Measurements from ENCODE around the gene DEDD2.

The DEDD2 gene

DNA sequence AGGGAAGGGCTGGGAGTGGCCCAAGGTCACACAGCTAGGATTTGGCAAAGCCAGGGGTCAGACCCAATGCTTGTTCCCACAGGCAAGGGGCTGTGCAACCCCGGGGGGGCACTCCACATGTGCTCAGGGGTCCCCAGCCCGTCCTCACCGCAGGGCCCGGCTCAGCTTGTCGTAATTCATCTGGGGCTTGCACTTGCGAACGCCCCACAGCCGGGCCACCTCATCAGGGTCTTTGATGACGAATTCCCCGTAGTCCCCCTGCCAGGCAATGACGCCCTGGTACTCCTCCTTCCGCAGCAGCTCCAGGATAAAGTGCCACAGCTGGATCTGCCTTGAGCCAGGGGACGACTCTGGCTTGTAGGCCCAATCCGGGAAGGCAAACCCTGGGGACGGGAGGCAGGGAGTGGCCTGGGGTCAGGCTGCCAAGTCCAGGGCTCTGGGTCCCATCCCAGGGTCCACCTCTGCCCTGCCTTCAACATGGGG, 32.7 kb upstream of the DEDD2 start:
- DNase-seq (ENCODE audit: low read depth), result no peak
- peak overlapping the region; percentile 85 for H3K4me3 ChIP-seq (ENCODE audit: low read length)
- TF ChIP-seq, protein P1, sequence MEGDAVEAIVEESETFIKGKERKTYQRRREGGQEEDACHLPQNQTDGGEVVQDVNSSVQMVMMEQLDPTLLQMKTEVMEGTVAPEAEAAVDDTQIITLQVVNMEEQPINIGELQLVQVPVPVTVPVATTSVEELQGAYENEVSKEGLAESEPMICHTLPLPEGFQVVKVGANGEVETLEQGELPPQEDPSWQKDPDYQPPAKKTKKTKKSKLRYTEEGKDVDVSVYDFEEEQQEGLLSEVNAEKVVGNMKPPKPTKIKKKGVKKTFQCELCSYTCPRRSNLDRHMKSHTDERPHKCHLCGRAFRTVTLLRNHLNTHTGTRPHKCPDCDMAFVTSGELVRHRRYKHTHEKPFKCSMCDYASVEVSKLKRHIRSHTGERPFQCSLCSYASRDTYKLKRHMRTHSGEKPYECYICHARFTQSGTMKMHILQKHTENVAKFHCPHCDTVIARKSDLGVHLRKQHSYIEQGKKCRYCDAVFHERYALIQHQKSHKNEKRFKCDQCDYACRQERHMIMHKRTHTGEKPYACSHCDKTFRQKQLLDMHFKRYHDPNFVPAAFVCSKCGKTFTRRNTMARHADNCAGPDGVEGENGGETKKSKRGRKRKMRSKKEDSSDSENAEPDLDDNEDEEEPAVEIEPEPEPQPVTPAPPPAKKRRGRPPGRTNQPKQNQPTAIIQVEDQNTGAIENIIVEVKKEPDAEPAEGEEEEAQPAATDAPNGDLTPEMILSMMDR (conservative IDR thresholded peaks at IDR 0.05; ENCODE audit: low read depth, low read length), result no peak

DNA sequence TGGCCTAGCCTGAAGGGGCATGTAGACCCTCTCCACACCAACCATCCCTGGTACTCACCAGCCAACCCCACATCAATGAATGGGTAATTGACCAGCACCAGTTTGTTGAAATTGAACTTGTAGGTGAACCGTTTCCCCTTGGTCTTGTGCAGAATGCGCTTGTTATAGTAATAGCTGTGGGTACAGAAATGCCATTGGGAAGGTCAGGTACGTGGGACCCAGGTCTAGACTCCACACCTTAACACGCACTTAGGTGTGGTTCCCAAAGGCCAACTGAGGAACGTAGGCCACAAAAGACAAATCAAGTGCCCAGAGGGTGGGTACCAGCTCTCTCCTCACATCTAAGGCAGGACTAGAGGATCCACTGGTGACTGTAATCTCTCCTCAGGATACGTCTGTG, 32.3 kb upstream of the DEDD2 start:
- DNase-seq (ENCODE audit: low read depth), result no peak
- H3K4me3 ChIP-seq (ENCODE audit: low read length), result no peak overlapping the region
- TF ChIP-seq, protein P1 (conservative IDR thresholded peaks at IDR 0.05; ENCODE audit: low read depth, low read length), result no peak

DNA sequence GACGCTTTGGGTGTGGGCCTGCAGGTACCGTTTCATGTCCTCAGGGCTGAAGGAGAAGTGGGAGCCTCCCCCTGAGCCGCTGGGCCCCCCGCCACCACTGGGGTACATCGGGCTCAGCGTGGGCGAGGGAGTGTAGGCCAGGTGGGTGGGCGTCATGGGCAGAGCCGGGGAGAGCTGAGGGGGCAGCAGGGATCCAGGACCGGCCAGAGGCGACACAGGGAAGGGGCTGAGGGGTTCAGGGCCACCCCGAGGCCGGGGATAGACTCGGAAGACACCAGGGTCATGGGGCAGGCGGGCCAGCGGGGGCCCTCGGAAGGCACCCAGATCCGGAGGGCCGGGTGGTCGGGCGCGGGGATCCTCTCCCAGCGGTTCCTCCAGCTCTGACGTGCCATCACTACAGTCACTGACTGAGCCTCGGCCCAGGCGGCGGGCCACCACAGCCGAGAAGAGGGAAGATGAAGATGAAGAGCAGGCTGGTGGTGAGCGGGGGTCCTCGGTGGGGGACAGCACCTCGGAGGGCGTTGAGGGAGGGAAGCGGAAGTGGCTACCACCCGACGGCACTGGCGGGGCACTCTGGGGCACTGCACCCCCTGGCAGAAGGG, 31.8 kb upstream of the DEDD2 start:
- DNase-seq (ENCODE audit: low read depth), result no peak
- TF ChIP-seq, protein P1 (conservative IDR thresholded peaks at IDR 0.05; ENCODE audit: low read depth, low read length), result no peak
- H3K4me3 ChIP-seq (ENCODE audit: low read length), result no peak overlapping the region

DNA sequence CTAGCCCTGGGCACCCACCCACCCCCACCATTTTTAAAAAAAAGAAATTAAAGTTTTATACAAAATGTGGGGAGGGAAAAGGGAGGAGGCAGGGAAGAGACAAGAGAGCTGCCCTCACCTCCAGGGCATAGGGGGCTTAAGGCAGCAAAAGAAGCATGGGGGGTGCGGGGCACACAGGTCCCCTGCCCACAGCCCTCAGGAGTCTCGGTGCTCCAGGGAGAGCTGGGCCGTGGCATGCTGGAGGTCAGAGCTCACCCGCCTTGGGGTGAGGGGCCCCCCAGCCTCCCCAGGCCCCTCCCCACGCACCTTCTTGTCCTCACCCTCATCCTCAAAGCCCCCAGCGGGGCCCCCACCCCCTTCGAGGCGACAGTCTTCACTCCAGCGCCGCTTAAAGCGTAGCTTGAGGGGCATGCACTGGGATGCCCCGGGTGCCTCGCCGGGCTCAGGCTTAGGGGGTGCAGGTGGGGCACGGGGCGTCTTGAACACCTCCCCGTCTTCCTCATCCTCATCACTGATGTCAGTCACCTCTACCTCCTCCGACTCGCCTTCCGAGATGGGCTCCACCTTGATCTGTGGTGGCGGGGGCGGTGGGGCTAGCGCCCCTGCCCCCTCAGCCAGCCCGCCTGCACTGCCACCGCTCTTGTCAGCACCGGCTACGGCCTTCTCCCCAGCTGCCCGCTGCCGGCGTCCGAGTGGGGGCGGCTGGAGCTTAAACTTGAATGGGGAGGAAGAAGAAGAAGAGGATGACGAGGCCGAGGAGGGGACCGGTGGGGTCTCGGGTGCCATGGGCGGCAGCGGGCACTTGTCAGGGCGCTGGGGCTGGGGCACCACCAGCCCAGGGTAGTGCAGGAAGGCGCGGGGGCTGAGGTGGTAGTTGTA, 31.0 kb upstream of the DEDD2 start:
- no peak for DNase-seq (ENCODE audit: low read depth)
- TF ChIP-seq, protein P1 (conservative IDR thresholded peaks at IDR 0.05; ENCODE audit: low read depth, low read length), result no peak
- H3K4me3 ChIP-seq (ENCODE audit: low read length), result no peak overlapping the region

DNA sequence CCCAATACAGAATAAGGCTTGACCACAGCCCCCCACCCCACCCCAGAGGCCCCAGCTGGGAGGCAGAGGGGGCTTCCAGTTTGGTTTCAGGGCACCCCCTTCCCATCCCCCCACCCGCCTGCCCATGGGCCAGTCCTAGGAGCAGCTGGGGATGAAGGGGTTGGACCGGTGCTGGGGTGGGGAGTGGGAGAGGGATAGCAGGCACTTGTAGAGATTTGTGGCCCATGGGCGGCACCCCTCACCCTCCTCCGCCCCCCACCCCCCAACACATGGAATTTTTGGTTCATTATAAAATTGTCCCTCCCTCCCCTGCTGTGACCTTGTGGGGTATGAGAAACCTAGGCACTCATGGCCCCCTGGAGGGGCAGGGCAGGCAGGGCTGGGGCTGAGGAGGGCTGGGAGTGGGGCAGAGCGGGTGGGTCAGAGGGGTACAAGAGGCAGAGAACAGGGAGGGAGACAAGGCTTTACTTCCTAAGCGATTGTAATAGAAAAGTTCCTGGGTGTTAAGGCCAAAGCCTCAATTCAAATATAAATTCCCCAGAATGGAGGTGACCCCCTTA, 30.2 kb upstream of the DEDD2 start:
- TF ChIP-seq, protein P1 (conservative IDR thresholded peaks at IDR 0.05; ENCODE audit: low read depth, low read length), result no peak
- H3K4me3 ChIP-seq (ENCODE audit: low read length), result no peak overlapping the region
- DNase-seq (ENCODE audit: low read depth), result no peak

DNA sequence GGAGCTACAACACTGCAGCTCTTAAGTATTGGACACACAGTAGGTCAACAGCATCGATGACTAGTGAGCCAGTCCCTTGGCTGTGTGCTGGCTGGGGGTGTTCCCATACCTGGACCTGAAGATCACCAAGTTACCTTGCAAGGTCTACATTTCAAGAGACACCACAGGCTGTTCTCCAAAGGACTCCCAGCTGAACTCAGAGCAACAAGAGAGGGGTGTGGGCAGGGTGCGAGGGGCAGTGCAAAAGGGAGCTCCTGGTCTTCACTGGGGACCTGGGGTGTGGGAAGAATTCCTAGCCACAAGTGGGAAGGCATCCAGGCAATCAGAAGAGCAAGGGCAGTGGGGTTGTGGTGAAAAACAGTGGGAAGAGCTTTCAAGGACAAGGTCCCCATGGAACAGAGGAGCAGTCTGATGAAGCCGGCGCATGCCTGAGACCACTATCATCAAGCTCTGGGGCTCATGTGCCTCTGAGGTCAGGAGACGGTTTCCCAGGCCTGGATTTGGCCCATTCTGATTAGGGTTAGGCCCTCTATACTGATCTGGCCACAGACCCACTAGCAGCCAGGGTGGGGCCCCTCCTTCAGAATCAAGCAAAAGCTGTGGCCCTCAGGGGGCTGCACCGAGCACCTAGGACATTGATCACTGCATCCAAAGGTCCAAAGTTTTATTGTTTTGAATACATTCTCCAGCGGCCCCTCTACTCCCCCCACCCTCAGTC, 29.6 kb upstream of the DEDD2 start:
- H3K4me3 ChIP-seq (ENCODE audit: low read length), result no peak overlapping the region
- TF ChIP-seq, protein P1 (conservative IDR thresholded peaks at IDR 0.05; ENCODE audit: low read depth, low read length), result no peak
- no peak for DNase-seq (ENCODE audit: low read depth)
